K562 (cell line): ENCODE data around the gene GORASP1. TPM values are rescaled to one million over a fixed set of nuclear protein-coding genes. Genes with fewer than 3 reads are reported as not detected.

ENCODE experiments used
- ATAC-seq: fragments of 200-7000 bp; cut with Tn5 transposase; 3 replicates; pipeline ENCODE4 v1.9.1; 2020; ENCODE audit warnings: moderate library complexity
- BruUV-seq: library from RNA; stranded (reverse); fragments of 400-500 nt; replicated peaks from 2 replicates; lab custom pipeline; 2021; lab: Mats Ljungman, UMichigan
- CTCF ChIA-PET: fragments of 300-600 bp; formaldehyde crosslinking; extraction: SDS; loops from one replicate; lab custom pipeline; 2021; ENCODE audit warnings: low intra/inter-chr PET ratio; lab: Yijun Ruan, JAX
- POLR2A ChIA-PET: fragments of 300-600, 350-650 bp; sonication (Branson Sonifier 250); formaldehyde crosslinking; extraction: SDS; loops from one replicate; lab custom pipeline; 2021; ENCODE audit warnings: antibody characterized with exemption, inconsistent platforms; lab: Yijun Ruan, JAX
- DNase-seq, 4 experiments: peaks; one replicate each; pipeline versions ENCODE4 v3.0.0 to v3.0.0-alpha.2; 2011 to 2018; ENCODE audit warnings: low spot score in 3 of 4, mixed read lengths in 3 of 4; ENCODE audit errors: extremely low read depth in 1 of 4
- FAIRE-seq: peaks from 2 replicates; lab custom pipeline; 2011; peaks lifted over from hg19 to GRCh38; lab: Jason Lieb, UNC
- H2AFZ ChIP-seq: 2 replicates; pipeline ENCODE4 v1.6.0; 2011; ENCODE audit warnings: low read depth, low read length, control low read depth, inconsistent platforms
- H3K27ac ChIP-seq: fragments of 200-600 bp; 3 replicates; pipeline ENCODE4 v1.8.0; 2011; ENCODE audit warnings: low read depth, mild to moderate bottlenecking, control low read depth, inconsistent platforms, low read length, moderate library complexity, mixed read lengths; ENCODE audit errors: extremely low read depth
- H3K27me3 ChIP-seq, 2 experiments: fragments of 300-600 bp in 1 of 2; 2 replicates in 1 of 2; 3 replicates in 1 of 2; pipeline versions ENCODE4 v1.6.0 to v1.8.0; 2011; ENCODE audit warnings: inconsistent platforms in 2 of 2, low read length in 2 of 2, mild to moderate bottlenecking in 1 of 2, mixed read lengths in 1 of 2, moderate library complexity in 1 of 2; ENCODE audit not compliant: control insufficient read depth in 2 of 2, insufficient read depth in 2 of 2
- H3K36me3 ChIP-seq: fragments of 300-600 bp; 3 replicates; pipeline ENCODE4 v1.8.0; 2011; ENCODE audit warnings: mild to moderate bottlenecking, low read length, inconsistent platforms; ENCODE audit not compliant: control insufficient read depth, insufficient read depth
- H3K4me1 ChIP-seq, 2 experiments: fragments of 200-600 bp in 1 of 2; replicated peaks in 1 of 2; 2 replicates in 1 of 2; 3 replicates in 1 of 2; pipeline versions ENCODE4 v1.5.1 to v1.8.0; 2011; ENCODE audit warnings: inconsistent platforms in 2 of 2, low read length in 2 of 2, mild to moderate bottlenecking in 1 of 2, mixed read lengths in 1 of 2, moderate library complexity in 1 of 2; ENCODE audit not compliant: control insufficient read depth in 2 of 2, insufficient read depth in 2 of 2
- H3K4me2 ChIP-seq: 2 replicates; pipeline ENCODE4 v1.6.1; 2011; ENCODE audit warnings: low read length, control low read depth, inconsistent platforms, mixed read lengths; ENCODE audit not compliant: insufficient read depth
- H3K4me3 ChIP-seq: fragments of 200-600 bp; sonication (generic), shearing (Covaris generic); 2 replicates; pipeline ENCODE4 v1.5.1; 2016; ENCODE audit warnings: control low read depth, inconsistent platforms
- H3K79me2 ChIP-seq: fragments of 200-600 bp; 3 replicates; pipeline ENCODE4 v1.8.0; 2011; ENCODE audit warnings: low read length, inconsistent platforms; ENCODE audit not compliant: control insufficient read depth, insufficient read depth
- H3K9ac ChIP-seq, 2 experiments: 2 replicates each; pipeline versions ENCODE4 v1.6.0 to v1.6.1; 2011; ENCODE audit warnings: low read depth in 2 of 2, low read length in 2 of 2, control low read depth in 1 of 2, inconsistent platforms in 1 of 2, mild to moderate bottlenecking in 1 of 2, mixed read lengths in 1 of 2; ENCODE audit not compliant: insufficient read depth in 1 of 2
- H3K9me1 ChIP-seq: one replicate; pipeline ENCODE4 v1.6.0; 2011; ENCODE audit warnings: inconsistent platforms, mild to moderate bottlenecking, low read length, moderate library complexity; ENCODE audit not compliant: control insufficient read depth, insufficient read depth
- H3K9me3 ChIP-seq: replicated peaks from 2 replicates; pipeline ENCODE4 v1.5.1; 2011; ENCODE audit warnings: low read depth, low read length, inconsistent platforms; ENCODE audit not compliant: control insufficient read depth, insufficient read depth
- H4K20me1 ChIP-seq: replicated peaks from 2 replicates; pipeline ENCODE4 v1.6.1; 2011; ENCODE audit warnings: low read length, inconsistent platforms, mixed read lengths; ENCODE audit not compliant: control insufficient read depth, insufficient read depth
- SMARCB1 ChIP-seq: IDR thresholded peaks from 2 replicates; pipeline ENCODE4 v1.6.1; 2011; ENCODE audit warnings: improper control_type of control experiment, low read depth; ENCODE audit not compliant: insufficient read length
- TCFL5 ChIP-seq: fragments of 250-450 bp; sonication (Bioruptor Pico); conservative IDR thresholded peaks from 2 replicates; pipeline ENCODE4 v1.6.1; 2021; ENCODE audit warnings: mild to moderate bottlenecking, moderate library complexity, matching md5 sums
- WGBS: fragments of 100-300 bp; shearing (Covaris generic); methylation state at CpG from one replicate; pipeline ENCODE4 v1.1.6; 2016; ENCODE audit warnings: low coverage, mixed read lengths; ENCODE audit not compliant: insufficient coverage; ENCODE audit errors: missing lambda C conversion rate; 5-methylcytosine and 5-hydroxymethylcytosine counted together
- in situ Hi-C: fragments of 300-500 bp; cut with MboI; formaldehyde crosslinking; loops from 4 replicates; pipeline ENCODE4 v1.15.0; 2018; ENCODE audit warnings: inconsistent platforms, mixed read lengths
- intact Hi-C: fragments of 100-400 bp; cut with micrococcal nuclease; formaldehyde crosslinking; loops from 2 replicates; pipeline ENCODE4 v1.14.2; 2022
- polyA plus RNA-seq, 8 experiments: library from polyadenylated mRNA; depleted of rRNA in 4 of 8; stranded (reverse) in 5 of 8; unstranded in 3 of 8; fragments of >200 nt; fragmentation: Nextera tagmentation in 2 of 8; fragmentation: Illumina TruSeq in 1 of 8; extraction: Ambion mirVana in 2 of 8; extraction: Trizol in 1 of 8; gene quantifications; 2 replicates each; pipeline versions ENCODE4 v1.2.1 to v1.2.3, GENCODE V29; 2011 to 2014; ENCODE audit warnings: inconsistent platforms in 1 of 8, missing spikeins in 1 of 8
- total RNA-seq, 7 experiments: library from RNA; depleted of rRNA in 6 of 7; stranded (reverse); fragments of >200 nt in 6 of 7; fragmentation: Illumina TruSeq in 2 of 7; extraction: Trizol in 2 of 7; gene quantifications; 2 replicates each; pipeline versions ENCODE4 v1.2.1 to v1.2.3, GENCODE V29; 2011 to 2021; ENCODE audit warnings: low replicate concordance in 1 of 7
- TF ChIP-seq, protein P1 (sequence below), 2 experiments: fragments of 450-650 bp; formaldehyde crosslinking in 1 of 2; IDR thresholded peaks; 2 replicates each; pipeline versions ENCODE4 v1.4.0 to v1.6.1; 2014 to 2020; ENCODE audit warnings: mild to moderate bottlenecking in 2 of 2, borderline replicate concordance in 1 of 2, low read depth in 1 of 2
- TF ChIP-seq, protein P2 (sequence below): sonication (generic); formaldehyde crosslinking; IDR thresholded peaks from 2 replicates; pipeline ENCODE4 v1.8.1; 2023; ENCODE audit warnings: mild to moderate bottlenecking, missing genetic modification reagents
- TF ChIP-seq, protein P3 (sequence below): fragments of 250-450 bp; sonication (Bioruptor Pico); IDR thresholded peaks from 2 replicates; pipeline ENCODE4 v1.6.1; 2021; ENCODE audit warnings: mild to moderate bottlenecking
- TF ChIP-seq, protein P4 (sequence below): fragments of 450-650 bp; formaldehyde crosslinking; IDR thresholded peaks from 2 replicates; pipeline ENCODE4 v1.4.0; 2020; ENCODE audit warnings: mild to moderate bottlenecking, moderate library complexity

Gene GORASP1
- total and polyA plus RNA-seq, 9 of the 15 experiments (the other 6 are each of a cell fraction or from before 2014, with no cell fraction given), result 8.4 to 87.9 (median 67.6) TPM

DNA sequence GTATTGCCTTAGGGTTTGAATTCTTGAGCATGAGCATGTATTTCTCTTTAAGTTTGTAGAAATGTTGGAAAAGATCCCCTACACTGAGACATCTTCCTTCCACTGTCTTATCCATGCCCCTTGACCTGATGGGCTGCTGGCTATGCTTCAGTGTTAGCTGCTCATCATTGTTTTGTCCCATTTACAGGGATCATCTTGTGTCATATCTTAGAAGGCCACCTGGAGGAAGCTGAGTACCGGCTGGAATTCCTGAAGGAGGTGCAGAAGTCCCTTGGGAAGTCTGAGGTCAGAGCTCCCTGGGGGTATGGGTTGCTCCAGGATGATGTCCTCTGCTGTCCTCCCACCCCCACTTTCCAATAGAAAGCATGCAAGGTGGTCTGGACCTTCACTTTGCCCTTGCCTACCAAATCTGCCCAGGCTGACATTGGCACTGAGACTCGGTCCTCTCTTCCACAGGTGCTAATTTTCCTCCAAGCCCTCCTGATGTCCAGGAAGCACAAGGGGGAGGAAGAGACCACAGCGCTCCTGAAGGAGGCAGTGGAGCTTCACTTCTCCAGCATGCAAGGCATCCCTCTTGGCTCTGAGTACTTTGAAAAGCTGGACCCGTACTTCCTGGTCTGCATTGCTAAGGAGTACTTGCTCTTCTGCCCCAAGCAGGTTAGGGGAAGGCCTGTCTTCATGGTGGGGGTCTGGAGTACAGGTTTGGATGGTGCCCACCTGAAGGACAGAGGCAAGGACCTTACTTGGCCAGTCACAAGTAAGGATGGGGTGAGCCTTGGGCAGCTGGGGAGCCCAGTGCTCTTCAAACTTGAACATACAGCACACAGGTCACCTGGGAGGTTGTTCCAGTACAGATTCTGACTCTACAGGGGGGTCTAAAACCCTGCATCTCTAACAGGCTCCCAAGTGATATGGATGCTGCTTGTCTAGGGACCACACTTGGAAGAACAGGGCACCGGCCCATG lies 17.7 kb upstream of the GORASP1 start:
- Histone ChIP-seq H3K9ac (no peak overlapping the region), H3K4me2 (no peak overlapping the region), H3K27me3 (no peaks in the 10 kb centered on the region), H3K9me1 (no peaks in the 10 kb centered on the region), H3K9me3 (no peaks in the 10 kb centered on the region), H3K36me3 (no peaks in the 10 kb centered on the region), H3K79me2 (no peaks in the 10 kb centered on the region), H3K4me1 (no peaks in the 10 kb centered on the region; a peak in 1 of 5 replicates), H2AFZ (peak overlapping the region; percentile 51; the same call in 1 of the 2 replicates), H3K27ac (no peak overlapping the region), H4K20me1 (no peaks in the 10 kb centered on the region), H3K4me3 (no peak overlapping the region)
- ATAC-seq (peak; percentile 81), DNase-seq (peak in 2 of 4 experiments; percentile 53 to 62), FAIRE-seq (peak; percentile 78)
- POLR2A ChIA-PET, result interaction anchor here (0.6 to 4.1 kb wide), 11 partner anchors 8 to 163 kb away, joined by 3 to 16 read pairs (median 4); no protein-coding TSS in a partner anchor
- in situ Hi-C loops, result loop anchor here (5.0 to 10.0 kb wide), 3 partner anchors 62 to 260 kb away; partner anchors contain the start of gene SLC25A38
- intact Hi-C loops, result loop anchor here (5.0 kb wide), 2 partner anchors 82 to 252 kb away; no protein-coding TSS in a partner anchor
- 25% methylated on average over 5 of the region's 5 CpGs for WGBS
- CTCF ChIA-PET, result interaction anchor here (0.7 to 3.0 kb wide), 5 partner anchors 59 to 252 kb away, joined by 3 to 42 read pairs (median 5); no protein-coding TSS in a partner anchor
- no TSS peak for BruUV-seq
- TF ChIP-seq, protein P1, sequence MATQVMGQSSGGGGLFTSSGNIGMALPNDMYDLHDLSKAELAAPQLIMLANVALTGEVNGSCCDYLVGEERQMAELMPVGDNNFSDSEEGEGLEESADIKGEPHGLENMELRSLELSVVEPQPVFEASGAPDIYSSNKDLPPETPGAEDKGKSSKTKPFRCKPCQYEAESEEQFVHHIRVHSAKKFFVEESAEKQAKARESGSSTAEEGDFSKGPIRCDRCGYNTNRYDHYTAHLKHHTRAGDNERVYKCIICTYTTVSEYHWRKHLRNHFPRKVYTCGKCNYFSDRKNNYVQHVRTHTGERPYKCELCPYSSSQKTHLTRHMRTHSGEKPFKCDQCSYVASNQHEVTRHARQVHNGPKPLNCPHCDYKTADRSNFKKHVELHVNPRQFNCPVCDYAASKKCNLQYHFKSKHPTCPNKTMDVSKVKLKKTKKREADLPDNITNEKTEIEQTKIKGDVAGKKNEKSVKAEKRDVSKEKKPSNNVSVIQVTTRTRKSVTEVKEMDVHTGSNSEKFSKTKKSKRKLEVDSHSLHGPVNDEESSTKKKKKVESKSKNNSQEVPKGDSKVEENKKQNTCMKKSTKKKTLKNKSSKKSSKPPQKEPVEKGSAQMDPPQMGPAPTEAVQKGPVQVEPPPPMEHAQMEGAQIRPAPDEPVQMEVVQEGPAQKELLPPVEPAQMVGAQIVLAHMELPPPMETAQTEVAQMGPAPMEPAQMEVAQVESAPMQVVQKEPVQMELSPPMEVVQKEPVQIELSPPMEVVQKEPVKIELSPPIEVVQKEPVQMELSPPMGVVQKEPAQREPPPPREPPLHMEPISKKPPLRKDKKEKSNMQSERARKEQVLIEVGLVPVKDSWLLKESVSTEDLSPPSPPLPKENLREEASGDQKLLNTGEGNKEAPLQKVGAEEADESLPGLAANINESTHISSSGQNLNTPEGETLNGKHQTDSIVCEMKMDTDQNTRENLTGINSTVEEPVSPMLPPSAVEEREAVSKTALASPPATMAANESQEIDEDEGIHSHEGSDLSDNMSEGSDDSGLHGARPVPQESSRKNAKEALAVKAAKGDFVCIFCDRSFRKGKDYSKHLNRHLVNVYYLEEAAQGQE (IDR thresholded peaks at IDR 0.05; ENCODE audit: borderline replicate concordance), result peak; percentile 47; the same call in 1 of the 2 replicates
- TF ChIP-seq, protein P1 (CRISPR knock-in tag; IDR thresholded peaks at IDR 0.05; ENCODE audit: low read depth), result no peak
- TF ChIP-seq TCFL5 (CRISPR knock-in tag) (no peak), SMARCB1 (no peak)
- TF ChIP-seq, protein P2, sequence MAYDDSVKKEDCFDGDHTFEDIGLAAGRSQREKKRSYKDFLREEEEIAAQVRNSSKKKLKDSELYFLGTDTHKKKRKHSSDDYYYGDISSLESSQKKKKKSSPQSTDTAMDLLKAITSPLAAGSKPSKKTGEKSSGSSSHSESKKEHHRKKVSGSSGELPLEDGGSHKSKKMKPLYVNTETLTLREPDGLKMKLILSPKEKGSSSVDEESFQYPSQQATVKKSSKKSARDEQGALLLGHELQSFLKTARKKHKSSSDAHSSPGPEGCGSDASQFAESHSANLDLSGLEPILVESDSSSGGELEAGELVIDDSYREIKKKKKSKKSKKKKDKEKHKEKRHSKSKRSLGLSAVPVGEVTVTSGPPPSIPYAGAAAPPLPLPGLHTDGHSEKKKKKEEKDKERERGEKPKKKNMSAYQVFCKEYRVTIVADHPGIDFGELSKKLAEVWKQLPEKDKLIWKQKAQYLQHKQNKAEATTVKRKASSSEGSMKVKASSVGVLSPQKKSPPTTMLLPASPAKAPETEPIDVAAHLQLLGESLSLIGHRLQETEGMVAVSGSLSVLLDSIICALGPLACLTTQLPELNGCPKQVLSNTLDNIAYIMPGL (CRISPR knock-in tag), result no peak
- TF ChIP-seq, protein P3, sequence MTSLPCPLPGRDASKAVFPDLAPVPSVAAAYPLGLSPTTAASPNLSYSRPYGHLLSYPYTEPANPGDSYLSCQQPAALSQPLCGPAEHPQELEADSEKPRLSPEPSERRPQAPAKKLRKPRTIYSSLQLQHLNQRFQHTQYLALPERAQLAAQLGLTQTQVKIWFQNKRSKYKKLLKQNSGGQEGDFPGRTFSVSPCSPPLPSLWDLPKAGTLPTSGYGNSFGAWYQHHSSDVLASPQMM, result no peak
- TF ChIP-seq, protein P4, sequence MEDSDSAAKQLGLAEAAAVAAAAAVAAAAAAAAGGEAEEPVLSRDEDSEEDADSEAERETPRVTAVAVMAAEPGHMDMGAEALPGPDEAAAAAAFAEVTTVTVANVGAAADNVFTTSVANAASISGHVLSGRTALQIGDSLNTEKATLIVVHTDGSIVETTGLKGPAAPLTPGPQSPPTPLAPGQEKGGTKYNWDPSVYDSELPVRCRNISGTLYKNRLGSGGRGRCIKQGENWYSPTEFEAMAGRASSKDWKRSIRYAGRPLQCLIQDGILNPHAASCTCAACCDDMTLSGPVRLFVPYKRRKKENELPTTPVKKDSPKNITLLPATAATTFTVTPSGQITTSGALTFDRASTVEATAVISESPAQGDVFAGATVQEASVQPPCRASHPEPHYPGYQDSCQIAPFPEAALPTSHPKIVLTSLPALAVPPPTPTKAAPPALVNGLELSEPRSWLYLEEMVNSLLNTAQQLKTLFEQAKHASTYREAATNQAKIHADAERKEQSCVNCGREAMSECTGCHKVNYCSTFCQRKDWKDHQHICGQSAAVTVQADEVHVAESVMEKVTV (CRISPR knock-in tag), result peak; percentile 45
